ENCODE data around the gene C14orf180.
"Not testable (repeated sequence)": the region's sequence is repeated elsewhere in the genome, so short reads cannot be mapped to it uniquely, and the experiment has no call there.

GRCh38 chr14:104636846-104637545 is 57.4 kb downstream of the C14orf180 start:
- TF ChIP-seq POLR2AphosphoS5 (IDR thresholded peaks at IDR 0.05; ENCODE audit: borderline replicate concordance, low read depth, low read length); EZH2 (IDR thresholded peaks at IDR 0.05); FOXP2 (optimal IDR thresholded peaks at IDR 0.05; ENCODE audit: control extremely low read depth, extremely low read length, insufficient read depth): not testable (repeated sequence)
